OCI-LY3 (cell line): ENCODE results near the gene SCYGR7.

Source experiments
- H2AFZ ChIP-seq: fragments of 200-600, 300-600 bp; shearing (Covaris generic); 2 replicates; pipeline ENCODE4 v1.6.0; 2014; ENCODE audit warnings: antibody characterized with exemption, low read depth, low read length
- H3K27ac ChIP-seq: fragments of 200-600, 300-600 bp; sonication (generic); 2 replicates; pipeline ENCODE4 v1.5.1; 2014; ENCODE audit warnings: mild to moderate bottlenecking, low read length, moderate library complexity, mixed read lengths
- H3K27me3 ChIP-seq: fragments of 200-600, 300-600 bp; sonication (generic); 2 replicates; pipeline ENCODE4 v1.6.1; 2014; ENCODE audit warnings: low read depth, low read length, mixed read lengths
- H3K36me3 ChIP-seq: fragments of 200-600, 300-600 bp; sonication (generic); replicated peaks from 2 replicates; pipeline ENCODE3; 2014; ENCODE audit warnings: low read depth, low read length, mixed read lengths
- H3K4me1 ChIP-seq: fragments of 300-600, 200-600 bp; sonication (generic); 2 replicates; pipeline ENCODE4 v1.6.1; 2014; ENCODE audit warnings: low read length, mixed read lengths
- H3K4me2 ChIP-seq: fragments of 200-600, 300-600 bp; sonication (generic); 2 replicates; pipeline ENCODE4 v1.6.1; 2014; ENCODE audit warnings: low read length, mixed read lengths
- H3K4me3 ChIP-seq: fragments of 300-600, 200-600 bp; sonication (generic); 2 replicates; pipeline ENCODE4 v1.5.1; 2014; ENCODE audit warnings: antibody characterized with exemption, mild to moderate bottlenecking, low read length, moderate library complexity
- H3K79me2 ChIP-seq: fragments of 300-600, 200-600 bp; shearing (Covaris generic); 2 replicates; pipeline ENCODE4 v1.6.1; 2014; ENCODE audit warnings: mild to moderate bottlenecking, low read length, mixed read lengths
- H3K9ac ChIP-seq: fragments of 300-600, 200-600 bp; shearing (Covaris generic); 2 replicates; pipeline ENCODE4 v1.6.0; 2014; ENCODE audit warnings: mild to moderate bottlenecking, low read length, moderate library complexity
- H3K9me3 ChIP-seq: fragments of 200-600, 300-600 bp; shearing (Covaris generic); 2 replicates; pipeline ENCODE4 v1.6.1; 2014; ENCODE audit warnings: low read length, mixed read lengths; ENCODE audit not compliant: insufficient read depth
- H4K20me1 ChIP-seq: fragments of 200-600, 300-600 bp; sonication (generic); 2 replicates; pipeline ENCODE4 v1.6.1; 2016; ENCODE audit warnings: low read length, mixed read lengths; ENCODE audit not compliant: insufficient read depth
- EZH2phosphoT487 ChIP-seq: fragments of 200-600 bp; shearing (Covaris generic); IDR thresholded peaks from 2 replicates; pipeline ENCODE4 v1.6.1; 2018; ENCODE audit warnings: antibody characterized with exemption, mixed run types, low read depth
- TF ChIP-seq, protein P1 (sequence below): fragments of 200-600, 300-600 bp; sonication (generic); IDR thresholded peaks from 2 replicates; pipeline ENCODE4 v1.5.1; 2014; ENCODE audit warnings: antibody characterized with exemption, low read length, low read depth

The SCYGR7 gene

DNA sequence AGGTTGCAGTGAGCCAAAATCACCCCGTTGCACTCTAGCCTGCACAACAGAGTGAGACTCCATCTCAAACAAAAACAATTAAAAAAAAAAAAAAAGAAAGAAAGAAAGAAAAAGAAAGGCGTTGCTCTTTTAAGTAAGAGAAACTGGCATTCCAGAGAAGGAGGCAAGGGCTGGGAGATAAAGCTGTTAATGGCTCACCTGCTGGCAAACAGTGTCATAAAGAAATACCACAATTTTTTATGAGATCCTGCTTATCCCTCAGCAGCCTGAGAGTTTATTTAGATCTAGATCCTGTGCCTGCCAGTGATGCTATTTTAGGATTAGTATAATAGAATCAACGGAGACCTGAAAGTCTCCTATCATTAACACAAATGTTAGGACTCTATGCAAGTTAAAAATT, 26.6 kb upstream of the SCYGR7 start:
- Histone ChIP-seq H4K20me1 (no peaks in the 10 kb centered on the region), H3K4me1 (no peaks in the 10 kb centered on the region), H3K27me3 (peaks cover 11% of the 10 kb centered on the region; the same call in 1 of the 2 replicates), H3K4me2 (no peak overlapping the region), H3K79me2 (no peaks in the 10 kb centered on the region), H3K4me3 (no peak overlapping the region), H2AFZ (no peak overlapping the region), H3K27ac (no peak overlapping the region), H3K36me3 (no peaks in the 10 kb centered on the region), H3K9me3 (no peaks in the 10 kb centered on the region), H3K9ac (no peak overlapping the region)
- TF ChIP-seq EZH2phosphoT487: no peak
- TF ChIP-seq, protein P1, sequence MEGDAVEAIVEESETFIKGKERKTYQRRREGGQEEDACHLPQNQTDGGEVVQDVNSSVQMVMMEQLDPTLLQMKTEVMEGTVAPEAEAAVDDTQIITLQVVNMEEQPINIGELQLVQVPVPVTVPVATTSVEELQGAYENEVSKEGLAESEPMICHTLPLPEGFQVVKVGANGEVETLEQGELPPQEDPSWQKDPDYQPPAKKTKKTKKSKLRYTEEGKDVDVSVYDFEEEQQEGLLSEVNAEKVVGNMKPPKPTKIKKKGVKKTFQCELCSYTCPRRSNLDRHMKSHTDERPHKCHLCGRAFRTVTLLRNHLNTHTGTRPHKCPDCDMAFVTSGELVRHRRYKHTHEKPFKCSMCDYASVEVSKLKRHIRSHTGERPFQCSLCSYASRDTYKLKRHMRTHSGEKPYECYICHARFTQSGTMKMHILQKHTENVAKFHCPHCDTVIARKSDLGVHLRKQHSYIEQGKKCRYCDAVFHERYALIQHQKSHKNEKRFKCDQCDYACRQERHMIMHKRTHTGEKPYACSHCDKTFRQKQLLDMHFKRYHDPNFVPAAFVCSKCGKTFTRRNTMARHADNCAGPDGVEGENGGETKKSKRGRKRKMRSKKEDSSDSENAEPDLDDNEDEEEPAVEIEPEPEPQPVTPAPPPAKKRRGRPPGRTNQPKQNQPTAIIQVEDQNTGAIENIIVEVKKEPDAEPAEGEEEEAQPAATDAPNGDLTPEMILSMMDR: no peak

DNA sequence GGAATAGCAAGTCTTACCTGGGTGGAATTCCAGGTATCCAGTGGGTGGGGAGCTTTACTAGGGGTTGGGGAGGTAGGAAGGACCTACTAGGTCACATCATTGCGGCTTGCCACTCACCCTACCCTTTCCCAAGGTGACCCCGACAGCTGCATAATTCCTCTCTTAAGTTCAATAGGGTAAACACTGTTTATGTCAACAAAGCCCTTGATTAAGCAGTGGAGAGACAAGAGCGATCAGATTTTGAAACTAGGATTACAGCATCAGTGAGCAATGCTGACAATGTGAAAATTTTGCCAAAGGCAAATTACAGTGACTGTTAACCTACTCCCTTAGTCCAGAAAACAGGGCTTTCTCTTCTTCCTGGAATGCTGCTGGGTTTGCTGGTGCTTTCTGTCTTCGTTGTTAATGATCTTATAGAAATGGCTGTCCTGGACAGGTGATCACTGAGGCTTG, 24.8 kb upstream of the SCYGR7 start:
- Histone ChIP-seq H3K27ac (no peak overlapping the region), H3K9ac (no peak overlapping the region), H3K4me3 (no peak overlapping the region)

DNA sequence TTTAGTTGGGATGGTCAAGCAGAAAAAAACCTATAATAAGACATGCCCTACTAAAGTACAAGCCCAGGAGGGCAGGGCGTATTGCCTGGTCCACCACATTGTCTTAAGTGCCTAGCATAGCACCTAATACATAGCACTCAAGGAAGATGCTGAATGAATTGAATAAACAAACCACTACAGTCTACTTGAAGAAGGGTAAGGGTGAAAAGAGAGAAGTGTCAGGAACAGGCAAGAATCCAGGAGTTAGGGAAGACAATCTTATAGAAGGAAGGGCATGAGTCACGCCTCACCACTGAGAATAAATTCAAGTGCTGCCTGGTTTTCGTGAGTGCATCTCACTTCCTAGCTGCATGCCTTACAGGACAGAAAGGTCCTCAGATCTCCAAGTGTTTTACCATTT, 24.2 kb upstream of the SCYGR7 start:
- Histone ChIP-seq H3K36me3 (no peaks in the 10 kb centered on the region), H3K79me2 (no peaks in the 10 kb centered on the region), H3K9ac (no peak overlapping the region), H3K4me3 (no peak overlapping the region), H3K27ac (no peak overlapping the region), H3K4me1 (no peaks in the 10 kb centered on the region), H3K4me2 (no peak overlapping the region), H3K27me3 (peaks cover 11% of the 10 kb centered on the region; the same call in 1 of the 2 replicates), H4K20me1 (no peaks in the 10 kb centered on the region), H2AFZ (no peak overlapping the region), H3K9me3 (no peaks in the 10 kb centered on the region)
- no peak for TF ChIP-seq EZH2phosphoT487
- TF ChIP-seq, protein P1: no peak

More for the DNA sequence above, 24.8 kb upstream of the SCYGR7 start:
- Histone ChIP-seq H3K4me2 (no peak overlapping the region), H3K4me1 (no peaks in the 10 kb centered on the region), H3K9me3 (no peaks in the 10 kb centered on the region), H4K20me1 (no peaks in the 10 kb centered on the region), H2AFZ (no peak overlapping the region), H3K79me2 (no peaks in the 10 kb centered on the region), H3K36me3 (no peaks in the 10 kb centered on the region), H3K27me3 (peaks cover 11% of the 10 kb centered on the region; the same call in 1 of the 2 replicates)
- TF ChIP-seq, protein P1: no peak
- no peak for TF ChIP-seq EZH2phosphoT487

DNA sequence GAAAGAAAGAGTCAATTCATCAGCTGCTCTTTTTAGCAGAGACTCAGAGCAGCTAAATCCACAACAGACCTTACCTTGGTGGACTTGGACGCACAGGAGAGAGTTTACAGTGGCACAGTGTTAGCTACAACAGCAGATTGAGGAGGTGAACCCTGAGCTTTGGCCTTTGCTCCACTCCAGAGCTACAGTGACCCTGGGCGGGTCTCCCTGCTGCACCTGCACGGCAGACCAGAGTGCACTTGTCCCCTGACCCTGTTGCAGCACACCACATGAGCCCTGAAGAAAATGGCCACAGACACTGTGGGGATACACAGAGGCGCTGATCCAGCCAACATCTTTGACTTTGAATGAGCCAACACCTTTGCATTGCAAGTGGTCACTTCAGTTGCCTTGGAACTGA, 21.3 kb upstream of the SCYGR7 start:
- Histone ChIP-seq H3K36me3 (no peaks in the 10 kb centered on the region), H3K4me1 (no peaks in the 10 kb centered on the region), H4K20me1 (no peaks in the 10 kb centered on the region), H3K27ac (no peak overlapping the region), H3K4me3 (no peak overlapping the region), H3K9ac (no peak overlapping the region), H2AFZ (no peak overlapping the region), H3K27me3 (peaks cover 11% of the 10 kb centered on the region; the same call in 1 of the 2 replicates), H3K79me2 (no peaks in the 10 kb centered on the region), H3K4me2 (no peak overlapping the region), H3K9me3 (no peaks in the 10 kb centered on the region)
- TF ChIP-seq EZH2phosphoT487: no peak
